Common myeloid progenitor, CD34-positive (primary cell): ENCODE results near the gene KCND1.

ENCODE experiments used
- CTCF ChIA-PET: fragments of 350-600 bp; sonication (Branson Sonifier 250); formaldehyde crosslinking; loops from one replicate; lab custom pipeline; 2021; ENCODE audit warnings: antibody characterized with exemption; lab: Charles Lee
- POLR2A ChIA-PET: fragments of 350-600 bp; sonication (Branson Sonifier 250); formaldehyde crosslinking; loops from one replicate; lab custom pipeline; 2021; ENCODE audit warnings: antibody characterized with exemption; lab: Charles Lee
- DNase-seq, 3 donors: peaks; one replicate each; pipeline versions ENCODE4 v3.0.0 to v3.0.0-alpha.2; 2013
- H3K27ac ChIP-seq, 2 experiments: 1 replicate in 1 of 2; 2 replicates in 1 of 2; pipeline ENCODE4 v1.7.0; 2013; ENCODE audit warnings: inconsistent platforms in 2 of 2, low read length in 2 of 2, mild to moderate bottlenecking in 2 of 2, low read depth in 1 of 2, moderate library complexity in 1 of 2; ENCODE audit not compliant: severe bottlenecking in 2 of 2, insufficient read depth in 1 of 2, poor library complexity in 1 of 2
- H3K27me3 ChIP-seq, 5 experiments: replicated peaks in 2 of 5; 1 replicate in 3 of 5; 2 replicates in 2 of 5; pipeline versions ENCODE4 v1.6.1 to v1.7.0; 2013; ENCODE audit warnings: low read length in 4 of 5, mild to moderate bottlenecking in 2 of 5, moderate library complexity in 2 of 5, inconsistent platforms in 1 of 5; ENCODE audit not compliant: insufficient read depth in 5 of 5, control insufficient read depth in 4 of 5
- H3K36me3 ChIP-seq, 4 experiments: 1 replicate in 2 of 4; 2 replicates in 2 of 4; pipeline versions ENCODE4 v1.6.1 to v1.7.0; 2013; ENCODE audit warnings: low read length in 3 of 4, control low read depth in 1 of 4, mild to moderate bottlenecking in 1 of 4; ENCODE audit not compliant: control insufficient read depth in 4 of 4, insufficient read depth in 4 of 4
- H3K4me1 ChIP-seq, 4 experiments: 1 replicate in 3 of 4; 2 replicates in 1 of 4; pipeline versions ENCODE4 v1.6.1 to v1.7.1; 2013; ENCODE audit warnings: low read length in 3 of 4, mild to moderate bottlenecking in 3 of 4, control low read depth in 1 of 4, inconsistent platforms in 1 of 4, moderate library complexity in 1 of 4; ENCODE audit not compliant: control insufficient read depth in 4 of 4, insufficient read depth in 4 of 4; ENCODE audit errors: control extremely low read depth in 1 of 4
- H3K4me3 ChIP-seq, 7 experiments: 1 replicate in 4 of 7; 2 replicates in 3 of 7; pipeline versions ENCODE4 v1.5.1 to v1.7.0; 2013; ENCODE audit warnings: mild to moderate bottlenecking in 7 of 7, low read length in 6 of 7, moderate library complexity in 6 of 7, inconsistent platforms in 2 of 7, low read depth in 2 of 7, control low read depth in 1 of 7; ENCODE audit not compliant: insufficient read depth in 4 of 7, control insufficient read depth in 1 of 7; ENCODE audit errors: extremely low read depth in 1 of 7
- H3K9me3 ChIP-seq, 5 experiments: 1 replicate in 4 of 5; 2 replicates in 1 of 5; pipeline versions ENCODE4 v1.6.1 to v1.7.1; 2013; ENCODE audit warnings: low read length in 4 of 5, mild to moderate bottlenecking in 2 of 5, inconsistent platforms in 1 of 5, low read depth in 1 of 5, moderate library complexity in 1 of 5; ENCODE audit not compliant: control insufficient read depth in 4 of 5, insufficient read depth in 2 of 5; ENCODE audit errors: control extremely low read depth in 1 of 5
- WGBS: methylation state at CpG from one replicate; pipeline ENCODE4 v1.1.5; 2013; ENCODE audit not compliant: insufficient coverage; 5-methylcytosine and 5-hydroxymethylcytosine counted together

The KCND1 gene

DNA sequence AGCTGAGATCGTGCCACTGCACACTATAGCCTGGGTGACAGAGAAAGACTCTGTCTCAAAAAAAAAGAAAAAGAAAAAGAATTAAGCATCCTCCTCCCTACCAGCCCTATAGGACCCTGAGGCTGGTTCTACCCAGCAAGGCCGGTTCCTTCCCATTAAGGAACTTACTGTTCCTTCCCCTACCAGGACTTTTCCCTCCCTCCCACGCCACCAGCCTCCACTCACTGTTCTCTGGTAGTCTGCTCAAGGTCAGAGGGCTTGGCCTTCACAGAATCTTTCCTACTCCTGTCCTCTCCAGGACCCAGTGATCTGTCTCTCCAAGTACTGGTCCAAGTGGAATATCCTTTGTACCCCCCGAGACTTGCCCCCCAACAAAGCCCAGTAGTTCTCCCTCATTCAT lies 29.0 kb upstream of the KCND1 start:
- H3K9me3 ChIP-seq = peaks cover 0 to 7% (median 0%) of the 10 kb centered on the region in 5 experiments
- WGBS = 83% methylated on average over 2 of the region's 4 CpGs
- H3K4me1 ChIP-seq = peaks cover 0 to 7% (median 2%) of the 10 kb centered on the region in 4 experiments
- peaks cover 0 to 32% (median 13%) of the 10 kb centered on the region in 4 experiments for H3K36me3 ChIP-seq
- H3K4me3 ChIP-seq = peak overlapping the region in 3 of 7 experiments; percentile 80 to 91 (median 83)
- no peaks in the 10 kb centered on the region for H3K27me3 ChIP-seq
- CTCF ChIA-PET = interaction anchor here (0.6 kb wide), 2 partner anchors 31 to 180 kb away, joined by 3 read pairs; no protein-coding TSS in a partner anchor
- DNase-seq = no peak
- no peak overlapping the region for H3K27ac ChIP-seq
- POLR2A ChIA-PET = interaction anchor here (0.9 kb wide), 1 partner anchor 43 kb away, joined by 3 read pairs; the partner anchor contains the start of gene OTUD5

GRCh38 chrX:48999030-48999429 lies 27.4 kb upstream of the KCND1 start:
- POLR2A ChIA-PET = no interaction called here
- peaks cover 0 to 7% (median 0%) of the 10 kb centered on the region in 5 experiments for H3K9me3 ChIP-seq
- H3K27ac ChIP-seq = no peak overlapping the region
- WGBS = 96% methylated on average over 5 of the region's 5 CpGs
- peaks cover 0 to 7% (median 2%) of the 10 kb centered on the region in 4 experiments for H3K4me1 ChIP-seq
- DNase-seq = no peak
- CTCF ChIA-PET = no interaction called here
- H3K27me3 ChIP-seq = no peaks in the 10 kb centered on the region
- peaks cover 0 to 38% (median 17%) of the 10 kb centered on the region in 4 experiments for H3K36me3 ChIP-seq
- no peak overlapping the region for H3K4me3 ChIP-seq

DNA sequence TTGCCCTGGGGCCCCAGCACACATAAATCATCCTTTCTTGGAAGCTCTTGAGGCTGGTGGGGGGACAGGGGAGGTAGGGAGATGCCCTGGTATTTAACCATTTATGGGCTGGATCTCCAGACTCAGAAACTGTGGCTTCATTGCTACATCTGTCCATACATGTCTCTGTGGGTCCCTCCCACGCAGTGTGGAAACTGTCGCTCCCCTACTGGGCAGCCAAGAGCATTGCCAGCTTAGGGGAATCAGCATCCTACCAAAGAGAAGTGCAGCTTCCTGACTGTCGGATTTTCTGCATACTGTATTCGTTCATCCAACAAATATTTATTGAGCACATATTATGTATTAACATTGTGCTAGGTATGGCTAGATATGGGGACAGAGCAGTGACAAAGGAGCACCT lies 26.7 kb upstream of the KCND1 start:
- ChIA-PET CTCF (no interaction called here), POLR2A (no interaction called here)
- Histone ChIP-seq H3K27ac (no peak overlapping the region), H3K4me1 (peaks cover 0 to 7% (median 2%) of the 10 kb centered on the region in 4 experiments), H3K4me3 (no peak overlapping the region), H3K36me3 (peaks cover 0 to 44% (median 18%) of the 10 kb centered on the region in 4 experiments), H3K27me3 (no peaks in the 10 kb centered on the region), H3K9me3 (peaks cover 0 to 7% (median 0%) of the 10 kb centered on the region in 5 experiments)
- DNase-seq = no peak
- WGBS = 88% methylated on average over 2 of the region's 4 CpGs

GRCh38 chrX:48997865-48998264 lies 26.2 kb upstream of the KCND1 start:
- Histone ChIP-seq H3K4me1 (peaks cover 0 to 7% (median 2%) of the 10 kb centered on the region in 4 experiments), H3K9me3 (peaks cover 0 to 7% (median 0%) of the 10 kb centered on the region in 5 experiments), H3K4me3 (no peak overlapping the region), H3K27ac (no peak overlapping the region), H3K36me3 (peaks cover 0 to 49% (median 21%) of the 10 kb centered on the region in 4 experiments), H3K27me3 (no peaks in the 10 kb centered on the region)
- ChIA-PET CTCF (no interaction called here), POLR2A (no interaction called here)
- DNase-seq = no peak
- WGBS = 83% methylated on average over 1 of the region's 1 CpG

GRCh38 chrX:48997455-48997854 lies 25.8 kb upstream of the KCND1 start:
- H3K27me3 ChIP-seq = no peaks in the 10 kb centered on the region
- no peak overlapping the region for H3K27ac ChIP-seq
- peaks cover 0 to 7% (median 0%) of the 10 kb centered on the region in 5 experiments for H3K9me3 ChIP-seq
- H3K4me3 ChIP-seq = no peak overlapping the region
- CTCF ChIA-PET = no interaction called here
- POLR2A ChIA-PET = no interaction called here
- DNase-seq = no peak
- 81% methylated on average over 3 of the region's 3 CpGs for WGBS
- H3K36me3 ChIP-seq = peaks cover 1 to 50% (median 21%) of the 10 kb centered on the region in 4 experiments
- peaks cover 0 to 7% (median 2%) of the 10 kb centered on the region in 4 experiments for H3K4me1 ChIP-seq

DNA sequence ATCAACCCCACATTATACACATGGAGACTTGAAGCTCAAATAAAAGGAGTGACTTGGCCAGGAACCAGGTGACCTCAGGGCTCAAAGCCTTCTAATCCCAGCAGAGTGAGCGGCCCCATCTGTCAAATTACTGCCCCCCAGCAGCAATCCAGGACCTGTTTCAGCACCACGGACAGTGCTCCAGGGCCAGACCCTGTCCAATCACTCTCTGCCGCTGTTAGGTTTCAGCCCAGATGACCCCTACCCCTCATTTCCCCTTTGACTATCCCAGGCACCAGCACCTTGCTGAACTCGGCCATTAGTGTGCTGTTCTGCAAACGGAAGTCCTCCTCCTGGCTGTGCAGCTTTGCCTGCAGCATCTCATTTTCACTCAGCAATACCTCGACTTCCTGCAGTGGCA lies 25.3 kb upstream of the KCND1 start:
- DNase-seq = peak in 1 of 3 donors; percentile 6
- no peaks in the 10 kb centered on the region for H3K27me3 ChIP-seq
- H3K27ac ChIP-seq = no peak overlapping the region
- WGBS = 77% methylated on average over 2 of the region's 6 CpGs
- H3K9me3 ChIP-seq = peaks cover 0 to 7% (median 0%) of the 10 kb centered on the region in 5 experiments
- no peak overlapping the region for H3K4me3 ChIP-seq
- CTCF ChIA-PET = no interaction called here
- peaks cover 0 to 7% (median 2%) of the 10 kb centered on the region in 4 experiments for H3K4me1 ChIP-seq
- POLR2A ChIA-PET = no interaction called here
- H3K36me3 ChIP-seq = peaks cover 2 to 54% (median 22%) of the 10 kb centered on the region in 4 experiments

GRCh38 chrX:48992341-48992740 lies 20.7 kb upstream of the KCND1 start:
- Histone ChIP-seq H3K4me1 (no peaks in the 10 kb centered on the region), H3K36me3 (peaks cover 3 to 72% (median 29%) of the 10 kb centered on the region in 4 experiments), H3K27me3 (peaks cover 0 to 4% (median 0%) of the 10 kb centered on the region in 5 experiments), H3K9me3 (no peaks in the 10 kb centered on the region), H3K4me3 (no peak overlapping the region), H3K27ac (no peak overlapping the region)
- no peak for DNase-seq
- CTCF ChIA-PET = interaction anchor here (1.3 to 2.5 kb wide), 2 partner anchors 16 to 20 kb away, joined by 3 to 6 read pairs; partner anchors contain the start of gene KCND1
- POLR2A ChIA-PET = no interaction called here
